GM12873 (cell line): ENCODE results near the gene LMAN1L.

Experiments used
- TF ChIP-seq, protein P1 (sequence below): IDR thresholded peaks from 2 replicates; pipeline ENCODE4 v1.5.1; 2012; ENCODE audit warnings: low read depth, mild to moderate bottlenecking, moderate library complexity, low read length, control low read depth; ENCODE audit not compliant: insufficient read depth; ENCODE audit errors: missing control alignments

Gene LMAN1L

DNA sequence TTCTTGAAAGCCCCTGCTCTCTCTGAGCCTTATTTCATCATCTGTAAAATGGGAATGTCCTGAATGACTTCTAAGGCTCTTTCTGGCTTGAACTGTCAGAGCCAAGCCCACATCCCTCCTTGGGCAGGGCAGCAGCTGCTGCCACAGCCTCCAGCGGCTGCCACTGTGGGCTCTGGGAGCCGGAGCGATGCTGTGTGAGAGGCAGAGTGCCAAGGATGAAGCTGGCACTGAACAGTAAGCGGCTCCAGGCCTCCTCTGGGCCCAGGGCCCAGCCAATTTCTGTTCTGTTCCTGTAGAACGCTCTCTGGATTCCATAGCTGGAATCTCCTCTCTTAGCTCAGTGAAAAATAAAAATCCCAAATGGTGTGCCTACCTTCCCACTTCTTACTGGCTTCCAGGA lies 18.2 kb downstream of the LMAN1L start:
- TF ChIP-seq, protein P1, sequence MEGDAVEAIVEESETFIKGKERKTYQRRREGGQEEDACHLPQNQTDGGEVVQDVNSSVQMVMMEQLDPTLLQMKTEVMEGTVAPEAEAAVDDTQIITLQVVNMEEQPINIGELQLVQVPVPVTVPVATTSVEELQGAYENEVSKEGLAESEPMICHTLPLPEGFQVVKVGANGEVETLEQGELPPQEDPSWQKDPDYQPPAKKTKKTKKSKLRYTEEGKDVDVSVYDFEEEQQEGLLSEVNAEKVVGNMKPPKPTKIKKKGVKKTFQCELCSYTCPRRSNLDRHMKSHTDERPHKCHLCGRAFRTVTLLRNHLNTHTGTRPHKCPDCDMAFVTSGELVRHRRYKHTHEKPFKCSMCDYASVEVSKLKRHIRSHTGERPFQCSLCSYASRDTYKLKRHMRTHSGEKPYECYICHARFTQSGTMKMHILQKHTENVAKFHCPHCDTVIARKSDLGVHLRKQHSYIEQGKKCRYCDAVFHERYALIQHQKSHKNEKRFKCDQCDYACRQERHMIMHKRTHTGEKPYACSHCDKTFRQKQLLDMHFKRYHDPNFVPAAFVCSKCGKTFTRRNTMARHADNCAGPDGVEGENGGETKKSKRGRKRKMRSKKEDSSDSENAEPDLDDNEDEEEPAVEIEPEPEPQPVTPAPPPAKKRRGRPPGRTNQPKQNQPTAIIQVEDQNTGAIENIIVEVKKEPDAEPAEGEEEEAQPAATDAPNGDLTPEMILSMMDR = no peak

DNA sequence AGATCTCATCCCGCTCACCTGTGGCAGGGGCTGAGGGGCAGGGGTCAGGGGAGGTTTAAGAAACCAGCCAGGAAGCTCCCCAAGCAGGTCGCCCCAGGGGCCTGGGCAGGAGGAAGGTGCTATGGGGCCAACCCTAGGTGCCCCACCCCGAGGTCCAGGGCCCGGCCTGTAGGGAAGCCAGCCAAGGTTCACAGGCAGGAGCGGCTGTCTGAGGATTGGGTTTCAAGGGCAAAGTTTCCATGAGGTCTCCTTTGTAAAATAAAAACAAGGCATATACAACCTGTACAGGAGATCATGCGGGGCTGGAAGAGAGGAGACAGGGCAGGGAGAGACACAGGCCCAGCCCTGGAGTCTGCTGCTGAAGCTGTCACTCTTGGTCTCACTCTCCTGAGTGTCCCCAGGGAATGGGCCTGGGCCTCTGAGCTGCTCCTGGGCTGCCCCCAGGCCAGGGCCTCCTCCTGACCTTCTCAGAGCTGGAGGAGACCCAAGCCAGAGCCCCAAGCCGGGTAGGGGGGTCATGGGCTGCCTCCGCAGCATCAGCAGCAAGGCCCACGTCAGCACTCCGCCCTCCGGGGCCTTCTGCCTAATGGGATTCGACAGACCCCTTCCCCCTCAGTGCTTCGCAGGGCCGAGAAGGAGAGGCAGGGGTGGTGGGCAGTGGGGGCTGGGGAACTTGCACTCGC lies 19.3 kb downstream of the LMAN1L start:
- TF ChIP-seq, protein P1 = no peak

DNA sequence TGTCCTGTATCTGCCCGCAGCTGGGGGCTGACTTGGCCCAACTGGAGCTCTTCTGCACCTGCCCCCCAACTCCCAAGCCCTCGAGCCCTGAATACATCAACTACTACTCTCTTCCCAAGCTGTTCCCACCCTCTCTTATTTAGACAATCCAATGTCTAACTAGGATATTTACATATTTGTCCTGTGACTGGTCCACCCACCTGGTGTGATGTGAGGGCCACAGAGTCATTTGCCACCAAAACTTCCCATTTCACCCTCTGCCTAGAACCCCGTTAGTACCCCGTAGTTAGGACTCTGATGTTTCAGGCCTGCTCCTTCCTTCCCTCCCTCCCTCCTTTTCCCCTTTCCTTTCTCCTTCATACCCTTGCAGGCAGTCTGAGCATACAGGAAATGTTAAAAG lies 20.2 kb downstream of the LMAN1L start:
- TF ChIP-seq, protein P1 = no peak

DNA sequence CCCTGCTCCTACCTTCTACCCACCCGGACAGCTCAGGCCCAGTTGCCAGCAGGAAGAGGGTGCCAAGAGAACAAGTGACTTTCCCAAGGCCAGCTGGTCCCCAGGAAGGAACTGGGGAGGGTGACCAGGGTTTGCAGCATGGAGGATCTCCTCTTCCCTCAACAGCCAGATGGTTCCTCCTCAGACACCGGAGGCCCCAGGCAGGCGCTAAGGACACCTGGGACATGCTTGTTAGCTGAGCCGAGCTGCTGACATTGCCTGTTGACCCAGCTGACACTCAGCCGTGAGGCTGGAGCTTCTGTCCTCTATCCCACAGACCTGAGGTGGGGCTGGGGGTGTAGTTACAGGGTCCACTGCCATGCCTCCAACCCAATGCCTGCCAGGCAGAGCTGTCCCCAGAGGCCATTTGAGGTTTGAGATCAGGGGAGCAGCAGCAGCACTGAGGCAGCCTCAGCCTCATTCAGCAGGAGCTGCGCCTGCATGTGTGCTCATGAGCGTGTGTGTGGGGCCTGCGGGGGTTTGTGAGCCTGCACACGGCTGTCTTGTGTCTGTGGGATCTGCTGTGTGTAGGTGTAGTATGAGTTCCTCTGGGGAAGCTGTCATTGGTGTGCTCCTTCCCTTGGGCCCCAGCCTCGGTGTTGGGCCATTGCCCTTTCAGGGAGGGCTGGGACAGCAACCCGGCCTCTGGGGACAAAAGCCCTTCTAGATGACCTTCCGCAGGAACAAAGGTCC lies 20.9 kb downstream of the LMAN1L start:
- TF ChIP-seq, protein P1 = no peak

DNA sequence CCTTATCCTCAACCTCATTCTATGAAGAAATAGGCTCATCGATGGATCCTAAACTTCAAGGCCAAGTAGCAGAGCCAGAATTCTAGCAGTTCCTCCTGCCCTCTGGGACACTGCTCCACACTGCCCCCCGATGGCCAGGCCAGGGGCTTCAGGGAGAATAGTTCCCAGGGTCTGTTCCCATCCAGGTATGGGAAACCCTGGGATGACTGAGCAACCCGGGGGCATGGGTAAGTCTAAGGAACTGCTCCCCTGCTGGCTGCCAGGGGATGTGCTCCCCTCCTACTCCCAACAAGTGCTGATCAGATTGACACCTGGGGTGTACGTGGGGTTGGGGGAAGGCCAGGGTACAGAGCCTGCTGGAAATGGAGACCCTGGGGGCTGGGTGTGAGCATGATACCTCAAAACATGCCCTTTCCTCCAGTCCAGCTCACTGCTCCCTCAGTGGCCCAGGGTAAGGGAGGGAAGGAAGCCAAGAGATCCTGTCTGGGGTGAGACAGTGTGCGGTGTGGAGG lies 22.7 kb downstream of the LMAN1L start:
- TF ChIP-seq, protein P1 = peak; percentile 85

DNA sequence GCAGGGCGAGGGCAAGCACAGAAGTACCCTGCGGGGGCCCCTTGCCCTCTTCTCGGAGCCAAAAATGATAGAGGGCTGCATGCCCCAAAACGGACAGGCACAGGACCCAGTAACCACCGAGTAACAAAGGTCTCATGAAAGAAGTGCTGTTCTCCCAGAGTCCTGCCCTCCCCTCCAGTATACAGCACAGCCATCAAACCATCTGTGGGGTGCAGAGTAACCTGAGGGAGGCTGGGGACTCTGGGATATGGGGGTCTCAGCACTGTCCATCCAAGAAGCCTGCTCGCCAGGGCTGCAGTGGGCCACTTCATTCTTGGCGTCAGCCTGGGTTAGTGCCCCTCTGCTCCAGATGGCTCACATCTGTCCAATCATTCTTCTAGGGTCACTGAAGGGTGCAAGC lies 24.2 kb downstream of the LMAN1L start:
- TF ChIP-seq, protein P1 = no peak

DNA sequence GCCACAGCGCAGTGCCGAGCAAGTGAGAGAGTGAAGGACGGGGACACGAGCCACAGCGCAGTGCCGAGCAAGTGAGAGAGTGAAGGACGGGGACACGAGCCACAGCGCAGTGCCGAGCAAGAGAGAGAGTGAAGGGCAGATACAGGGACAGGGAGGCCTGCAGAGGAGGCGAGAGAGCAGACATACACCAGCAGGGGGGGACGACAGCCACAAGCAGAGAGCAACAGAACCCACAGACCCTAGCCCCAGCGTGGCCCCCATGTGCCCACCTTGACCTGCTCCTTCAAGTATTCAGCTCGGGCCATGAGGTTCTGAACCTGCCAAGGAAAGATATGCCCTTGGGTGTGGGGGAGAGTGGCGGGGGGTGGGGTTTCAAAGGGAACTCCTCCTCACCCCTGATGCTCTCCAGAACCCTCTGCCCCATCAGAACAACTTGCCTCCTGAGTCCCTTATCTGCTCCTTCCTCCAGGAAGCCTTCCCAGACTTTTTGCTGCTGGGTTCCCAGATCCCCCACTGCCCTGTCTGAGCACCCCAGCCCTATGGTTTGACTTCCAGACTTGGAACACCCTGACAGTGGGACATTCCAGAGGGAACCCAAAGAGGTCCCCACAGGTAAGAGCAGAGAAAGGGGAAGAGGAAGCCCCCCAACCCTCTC lies 25.0 kb downstream of the LMAN1L start:
- TF ChIP-seq, protein P1 = peak; percentile 33
